GM23338 (cell line): Measurements from ENCODE around the gene CATSPER3. TPM values are rescaled to one million over a fixed set of nuclear protein-coding genes. Genes with fewer than 3 reads are reported as not detected.

ENCODE experiments used
- ATAC-seq: fragments of 200-7000 bp; cut with Tn5 transposase; 3 replicates; pipeline ENCODE4 v1.9.1; 2020
- DNase-seq: peaks from one replicate; pipeline ENCODE4 v3.0.0-alpha.2; 2015; ENCODE audit warnings: low spot score
- H2AFZ ChIP-seq: fragments of 200-600 bp; sonication (generic); 2 replicates; pipeline ENCODE4 v1.8.0; 2016; ENCODE audit warnings: antibody characterized with exemption, mild to moderate bottlenecking, moderate library complexity
- H3F3A ChIP-seq: fragments of 200-600 bp; sonication (generic); replicated peaks from 2 replicates; pipeline ENCODE4 v1.8.0; 2017; ENCODE audit warnings: antibody characterized with exemption, mixed run types, low read depth
- H3K27ac ChIP-seq: fragments of 200-600 bp; sonication (generic); 2 replicates; pipeline ENCODE4 v1.6.1; 2016; ENCODE audit warnings: low read depth
- H3K27me3 ChIP-seq: fragments of 200-600 bp; sonication (generic); 2 replicates; pipeline ENCODE4 v1.8.0; 2016; ENCODE audit warnings: mild to moderate bottlenecking, mixed run types, moderate library complexity; ENCODE audit not compliant: insufficient read depth
- H3K36me3 ChIP-seq: fragments of 200-600 bp; sonication (generic); 2 replicates; pipeline ENCODE4 v1.8.0; 2016; ENCODE audit warnings: mild to moderate bottlenecking; ENCODE audit not compliant: insufficient read depth
- H3K4me1 ChIP-seq: fragments of 200-600 bp; sonication (generic); 2 replicates; pipeline ENCODE4 v1.8.0; 2016; ENCODE audit warnings: mild to moderate bottlenecking, moderate library complexity; ENCODE audit not compliant: insufficient read depth
- H3K4me2 ChIP-seq: fragments of 200-600 bp; sonication (generic); 2 replicates; pipeline ENCODE4 v1.7.1; 2017; ENCODE audit warnings: mixed run types
- H3K4me3 ChIP-seq: fragments of 200-600 bp; sonication (generic); 2 replicates; pipeline ENCODE4 v1.6.1; 2016; ENCODE audit warnings: mixed run types
- H3K79me2 ChIP-seq: fragments of 200-600 bp; sonication (generic); replicated peaks from 2 replicates; pipeline ENCODE4 v1.8.0; 2017; ENCODE audit warnings: mild to moderate bottlenecking; ENCODE audit not compliant: insufficient read depth
- H3K9me2 ChIP-seq: fragments of 200-600 bp; sonication (generic); 2 replicates; pipeline ENCODE4 v1.8.0; 2017; ENCODE audit not compliant: insufficient read depth
- H4K20me1 ChIP-seq: fragments of 200-600 bp; sonication (generic); replicated peaks from 2 replicates; pipeline ENCODE4 v1.8.0; 2017; ENCODE audit warnings: mild to moderate bottlenecking; ENCODE audit not compliant: insufficient read depth
- H3K27ac Mint-ChIP-seq: 2 replicates; pipeline ENCODE4 v1.8.0; 2020; ENCODE audit warnings: inconsistent platforms, mild to moderate bottlenecking, moderate library complexity, mixed read lengths
- H3K27me3 Mint-ChIP-seq: 3 replicates; pipeline ENCODE4 v1.8.0; 2022; ENCODE audit warnings: low read depth, mild to moderate bottlenecking, moderate library complexity, mixed read lengths, inconsistent platforms; ENCODE audit not compliant: insufficient read depth, poor library complexity
- H3K36me3 Mint-ChIP-seq: 3 replicates; pipeline ENCODE4 v1.8.0; 2021; ENCODE audit warnings: low read depth, mild to moderate bottlenecking, inconsistent platforms, moderate library complexity, mixed read lengths
- H3K4me1 Mint-ChIP-seq: 3 replicates; pipeline ENCODE4 v1.8.0; 2020; ENCODE audit warnings: mild to moderate bottlenecking, inconsistent platforms, mixed read lengths
- H3K4me3 Mint-ChIP-seq: 3 replicates; pipeline ENCODE4 v1.8.0; 2021; ENCODE audit warnings: moderate library complexity, mild to moderate bottlenecking, inconsistent platforms, mixed read lengths
- H3K9me3 Mint-ChIP-seq: 3 replicates; pipeline ENCODE4 v1.8.0; 2020; ENCODE audit warnings: moderate library complexity, mild to moderate bottlenecking, inconsistent platforms, mixed read lengths
- CREB1 ChIP-seq: fragments of 250-450 bp; sonication (Bioruptor Pico); IDR thresholded peaks from 2 replicates; pipeline ENCODE4 v1.5.0; 2020; ENCODE audit warnings: low read depth, mild to moderate bottlenecking, moderate library complexity
- ETS1 ChIP-seq: IDR thresholded peaks from 2 replicates; pipeline ENCODE4 v1.6.1; 2016; ENCODE audit warnings: antibody characterized with exemption
- EZH2phosphoT487 ChIP-seq: fragments of 200-600 bp; sonication (generic); IDR thresholded peaks from one replicate; pipeline ENCODE4 v1.8.1; 2018; ENCODE audit warnings: antibody characterized with exemption; ENCODE audit not compliant: unreplicated experiment
- JUNB ChIP-seq: IDR thresholded peaks from one replicate; pipeline ENCODE4 v1.6.1; 2016; ENCODE audit warnings: antibody characterized with exemption; ENCODE audit not compliant: unreplicated experiment
- NANOG ChIP-seq: IDR thresholded peaks from 2 replicates; pipeline ENCODE4 v1.6.1; 2016; ENCODE audit warnings: antibody characterized with exemption, borderline replicate concordance
- POLR2AphosphoS5 ChIP-seq: IDR thresholded peaks from 2 replicates; pipeline ENCODE4 v1.6.1; 2016; ENCODE audit warnings: antibody characterized with exemption, low read depth
- REST ChIP-seq: IDR thresholded peaks from one replicate; pipeline ENCODE4 v1.6.1; 2018; ENCODE audit warnings: antibody characterized with exemption; ENCODE audit not compliant: unreplicated experiment
- STAT1 ChIP-seq: IDR thresholded peaks from one replicate; pipeline ENCODE4 v1.6.1; 2016; ENCODE audit warnings: antibody characterized with exemption; ENCODE audit not compliant: unreplicated experiment
- polyA plus RNA-seq: library from polyadenylated mRNA; unstranded; fragments of >200 nt; fragmentation: Nextera tagmentation; extraction: Ambion mirVana; gene quantifications from 2 replicates; pipeline ENCODE4 v1.2.1, GENCODE V29; 2016
- total RNA-seq: library from RNA; depleted of rRNA; stranded (reverse); fragments of >200 nt; shearing (Covaris generic); gene quantifications from 2 replicates; pipeline ENCODE4 v1.2.3, GENCODE V29; 2014
- TF ChIP-seq, protein P1 (sequence below), 2 experiments: fragments of 200-600 bp in 1 of 2; sonication (generic) in 1 of 2; conservative IDR thresholded peaks; 2 replicates each; pipeline versions ENCODE4 v1.5.1 to v1.6.1; 2016 to 2017; ENCODE audit warnings: antibody characterized with exemption in 2 of 2, low read depth in 2 of 2, mild to moderate bottlenecking in 2 of 2, moderate library complexity in 1 of 2
- TF ChIP-seq, protein P2 (sequence below): fragments of 250-450 bp; sonication (Bioruptor Pico); IDR thresholded peaks from 2 replicates; pipeline ENCODE4 v1.5.0; 2020; ENCODE audit warnings: mild to moderate bottlenecking, moderate library complexity

Gene CATSPER3
- total and polyA plus RNA-seq, 2 experiments from 2014 or later, result 0.19 TPM; not detected in 1

DNA sequence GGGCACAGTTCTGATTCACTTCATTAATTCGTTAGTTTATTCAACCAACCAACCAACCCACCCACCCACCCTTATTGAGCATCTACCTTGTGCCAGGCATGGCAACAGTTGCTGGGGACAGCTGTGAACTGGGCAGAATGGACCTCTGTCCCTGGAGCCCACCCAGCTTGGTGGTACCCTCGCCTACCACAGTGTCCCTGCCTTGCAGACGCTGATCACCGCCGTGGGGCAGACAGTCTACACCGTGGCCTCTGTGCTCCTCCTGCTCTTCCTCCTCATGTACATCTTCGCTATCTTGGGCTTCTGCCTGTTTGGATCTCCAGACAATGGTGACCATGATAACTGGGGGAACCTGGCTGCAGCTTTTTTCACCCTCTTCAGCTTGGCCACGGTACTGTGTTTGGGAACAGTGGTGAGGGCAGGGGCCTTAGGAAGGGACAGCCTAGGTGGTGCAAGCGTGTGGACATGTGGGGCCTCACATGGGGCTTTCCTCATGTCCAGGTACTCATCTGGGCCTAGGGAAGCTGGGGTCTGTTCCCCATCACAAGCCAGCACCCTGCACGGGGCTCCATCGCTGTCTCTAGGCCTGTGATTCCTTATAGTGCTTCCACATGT, 40.1 kb downstream of the CATSPER3 start:
- Mint-ChIP-seq H3K4me1 (no peaks in the 10 kb centered on the region; the same call in 2 of the 3 replicates), H3K27ac (no peak overlapping the region), H3K4me3 (no peak overlapping the region), H3K36me3 (no peaks in the 10 kb centered on the region; the same call in 2 of the 3 replicates), H3K27me3 (peaks cover 15% of the 10 kb centered on the region), H3K9me3 (no peaks in the 10 kb centered on the region)
- no peak for ATAC-seq
- TF ChIP-seq EZH2phosphoT487 (no peak), CREB1 (CRISPR knock-in tag) (no peak), JUNB (no peak), REST (no peak), POLR2AphosphoS5 (no peak), STAT1 (no peak), NANOG (no peak), ETS1 (no peak)
- TF ChIP-seq, protein P1, sequence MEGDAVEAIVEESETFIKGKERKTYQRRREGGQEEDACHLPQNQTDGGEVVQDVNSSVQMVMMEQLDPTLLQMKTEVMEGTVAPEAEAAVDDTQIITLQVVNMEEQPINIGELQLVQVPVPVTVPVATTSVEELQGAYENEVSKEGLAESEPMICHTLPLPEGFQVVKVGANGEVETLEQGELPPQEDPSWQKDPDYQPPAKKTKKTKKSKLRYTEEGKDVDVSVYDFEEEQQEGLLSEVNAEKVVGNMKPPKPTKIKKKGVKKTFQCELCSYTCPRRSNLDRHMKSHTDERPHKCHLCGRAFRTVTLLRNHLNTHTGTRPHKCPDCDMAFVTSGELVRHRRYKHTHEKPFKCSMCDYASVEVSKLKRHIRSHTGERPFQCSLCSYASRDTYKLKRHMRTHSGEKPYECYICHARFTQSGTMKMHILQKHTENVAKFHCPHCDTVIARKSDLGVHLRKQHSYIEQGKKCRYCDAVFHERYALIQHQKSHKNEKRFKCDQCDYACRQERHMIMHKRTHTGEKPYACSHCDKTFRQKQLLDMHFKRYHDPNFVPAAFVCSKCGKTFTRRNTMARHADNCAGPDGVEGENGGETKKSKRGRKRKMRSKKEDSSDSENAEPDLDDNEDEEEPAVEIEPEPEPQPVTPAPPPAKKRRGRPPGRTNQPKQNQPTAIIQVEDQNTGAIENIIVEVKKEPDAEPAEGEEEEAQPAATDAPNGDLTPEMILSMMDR (conservative IDR thresholded peaks at IDR 0.05; ENCODE audit: low read depth in 2 of 2), result no peak
- TF ChIP-seq, protein P2, sequence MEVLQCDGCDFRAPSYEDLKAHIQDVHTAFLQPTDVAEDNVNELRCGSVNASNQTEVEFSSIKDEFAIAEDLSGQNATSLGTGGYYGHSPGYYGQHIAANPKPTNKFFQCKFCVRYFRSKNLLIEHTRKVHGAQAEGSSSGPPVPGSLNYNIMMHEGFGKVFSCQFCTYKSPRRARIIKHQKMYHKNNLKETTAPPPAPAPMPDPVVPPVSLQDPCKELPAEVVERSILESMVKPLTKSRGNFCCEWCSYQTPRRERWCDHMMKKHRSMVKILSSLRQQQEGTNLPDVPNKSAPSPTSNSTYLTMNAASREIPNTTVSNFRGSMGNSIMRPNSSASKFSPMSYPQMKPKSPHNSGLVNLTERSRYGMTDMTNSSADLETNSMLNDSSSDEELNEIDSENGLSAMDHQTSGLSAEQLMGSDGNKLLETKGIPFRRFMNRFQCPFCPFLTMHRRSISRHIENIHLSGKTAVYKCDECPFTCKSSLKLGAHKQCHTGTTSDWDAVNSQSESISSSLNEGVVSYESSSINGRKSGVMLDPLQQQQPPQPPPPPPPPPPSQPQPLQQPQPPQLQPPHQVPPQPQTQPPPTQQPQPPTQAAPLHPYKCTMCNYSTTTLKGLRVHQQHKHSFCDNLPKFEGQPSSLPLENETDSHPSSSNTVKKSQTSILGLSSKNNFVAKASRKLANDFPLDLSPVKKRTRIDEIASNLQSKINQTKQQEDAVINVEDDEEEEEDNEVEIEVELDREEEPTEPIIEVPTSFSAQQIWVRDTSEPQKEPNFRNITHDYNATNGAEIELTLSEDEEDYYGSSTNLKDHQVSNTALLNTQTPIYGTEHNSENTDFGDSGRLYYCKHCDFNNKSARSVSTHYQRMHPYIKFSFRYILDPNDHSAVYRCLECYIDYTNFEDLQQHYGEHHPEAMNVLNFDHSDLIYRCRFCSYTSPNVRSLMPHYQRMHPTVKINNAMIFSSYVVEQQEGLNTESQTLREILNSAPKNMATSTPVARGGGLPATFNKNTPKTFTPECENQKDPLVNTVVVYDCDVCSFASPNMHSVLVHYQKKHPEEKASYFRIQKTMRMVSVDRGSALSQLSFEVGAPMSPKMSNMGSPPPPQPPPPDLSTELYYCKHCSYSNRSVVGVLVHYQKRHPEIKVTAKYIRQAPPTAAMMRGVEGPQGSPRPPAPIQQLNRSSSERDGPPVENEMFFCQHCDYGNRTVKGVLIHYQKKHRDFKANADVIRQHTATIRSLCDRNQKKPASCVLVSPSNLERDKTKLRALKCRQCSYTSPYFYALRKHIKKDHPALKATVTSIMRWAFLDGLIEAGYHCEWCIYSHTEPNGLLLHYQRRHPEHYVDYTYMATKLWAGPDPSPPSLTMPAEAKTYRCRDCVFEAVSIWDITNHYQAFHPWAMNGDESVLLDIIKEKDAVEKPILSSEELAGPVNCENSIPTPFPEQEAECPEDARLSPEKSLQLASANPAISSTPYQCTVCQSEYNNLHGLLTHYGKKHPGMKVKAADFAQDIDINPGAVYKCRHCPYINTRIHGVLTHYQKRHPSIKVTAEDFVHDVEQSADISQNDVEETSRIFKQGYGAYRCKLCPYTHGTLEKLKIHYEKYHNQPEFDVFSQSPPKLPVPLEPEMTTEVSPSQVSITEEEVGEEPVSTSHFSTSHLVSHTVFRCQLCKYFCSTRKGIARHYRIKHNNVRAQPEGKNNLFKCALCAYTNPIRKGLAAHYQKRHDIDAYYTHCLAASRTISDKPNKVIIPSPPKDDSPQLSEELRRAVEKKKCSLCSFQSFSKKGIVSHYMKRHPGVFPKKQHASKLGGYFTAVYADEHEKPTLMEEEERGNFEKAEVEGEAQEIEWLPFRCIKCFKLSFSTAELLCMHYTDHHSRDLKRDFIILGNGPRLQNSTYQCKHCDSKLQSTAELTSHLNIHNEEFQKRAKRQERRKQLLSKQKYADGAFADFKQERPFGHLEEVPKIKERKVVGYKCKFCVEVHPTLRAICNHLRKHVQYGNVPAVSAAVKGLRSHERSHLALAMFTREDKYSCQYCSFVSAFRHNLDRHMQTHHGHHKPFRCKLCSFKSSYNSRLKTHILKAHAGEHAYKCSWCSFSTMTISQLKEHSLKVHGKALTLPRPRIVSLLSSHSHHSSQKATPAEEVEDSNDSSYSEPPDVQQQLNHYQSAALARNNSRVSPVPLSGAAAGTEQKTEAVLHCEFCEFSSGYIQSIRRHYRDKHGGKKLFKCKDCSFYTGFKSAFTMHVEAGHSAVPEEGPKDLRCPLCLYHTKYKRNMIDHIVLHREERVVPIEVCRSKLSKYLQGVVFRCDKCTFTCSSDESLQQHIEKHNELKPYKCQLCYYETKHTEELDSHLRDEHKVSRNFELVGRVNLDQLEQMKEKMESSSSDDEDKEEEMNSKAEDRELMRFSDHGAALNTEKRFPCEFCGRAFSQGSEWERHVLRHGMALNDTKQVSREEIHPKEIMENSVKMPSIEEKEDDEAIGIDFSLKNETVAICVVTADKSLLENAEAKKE (CRISPR knock-in tag), result no peak
- H3K79me2 ChIP-seq, result no peaks in the 10 kb centered on the region
- DNase-seq, result no peak
- H3K4me3 ChIP-seq, result no peak overlapping the region
- no peaks in the 10 kb centered on the region for H4K20me1 ChIP-seq
- no peaks in the 10 kb centered on the region for H3K27me3 ChIP-seq
- H3K4me1 ChIP-seq, result no peaks in the 10 kb centered on the region
- H2AFZ ChIP-seq, result no peak overlapping the region
- no peak overlapping the region for H3K4me2 ChIP-seq
- no peaks in the 10 kb centered on the region for H3F3A ChIP-seq
- H3K27ac ChIP-seq, result no peak overlapping the region
- no peaks in the 10 kb centered on the region for H3K36me3 ChIP-seq
- H3K9me2 ChIP-seq, result no peaks in the 10 kb centered on the region
